ENCODE measurements around the gene CFL1. TPM values are rescaled to one million over a fixed set of nuclear protein-coding genes. Genes with fewer than 3 reads are reported as not detected.

Gene CFL1
- total and polyA plus RNA-seq, 10 of the 15 experiments (the other 5 are each of a cell fraction or from before 2014, with no cell fraction given), result 164 to 2,994 (median 1,500) TPM

GRCh38 chr11:65869643-65870306 is 11.8 kb upstream of the CFL1 start (continued):
- TF ChIP-seq ZBTB33 (IDR thresholded peaks at IDR 0.05) (no peak), E4F1 (IDR thresholded peaks at IDR 0.05; ENCODE audit: borderline replicate concordance, partially characterized antibody) (no peak), POLR2A (IDR thresholded peaks at IDR 0.05; ENCODE audit: low read depth, low read length) (peak; percentile 54)

GRCh38 chr11:65868907-65869306 is 10.9 kb upstream of the CFL1 start:
- Histone ChIP-seq H3K4me2 (ENCODE audit: control insufficient read depth, insufficient read depth) (no peak overlapping the region), H3K9ac (ENCODE audit: control insufficient read depth, insufficient read depth, low read length) (no peak overlapping the region), H4K20me1 (ENCODE audit: control insufficient read depth, insufficient read depth) (no peaks in the 10 kb centered on the region), H3K79me2 (ENCODE audit: control insufficient read depth, insufficient read depth, low read length) (no peaks in the 10 kb centered on the region), H3K36me3 (ENCODE audit: control insufficient read depth in 2 of 2, insufficient read depth in 2 of 2, low read length in 1 of 2) (peaks cover 13 to 26% of the 10 kb centered on the region in 2 experiments), H3K4me1 (ENCODE audit: control insufficient read depth, insufficient read depth, low read length) (peaks cover 9% of the 10 kb centered on the region), H3K4me3 (no peak overlapping the region), H2AFZ (ENCODE audit: control insufficient read depth, low read depth, low read length) (no peak overlapping the region), H3K27me3 (replicated peaks in 1 of 2; ENCODE audit: control insufficient read depth in 2 of 2, insufficient read depth in 2 of 2, low read length in 1 of 2) (no peaks in the 10 kb centered on the region), H3K9me3 (replicated peaks; ENCODE audit: control insufficient read depth, insufficient read depth, low read length) (no peaks in the 10 kb centered on the region), H3K27ac (ENCODE audit: control insufficient read depth, insufficient read depth) (no peak overlapping the region)
- no peak for DNase-seq (ENCODE audit: low read depth, low spot score)
- POLR2A ChIA-PET, result interaction anchor here (1.2 to 4.5 kb wide), 3 partner anchors 8 to 22 kb away, joined by 3 to 44 read pairs (median 4); partner anchors contain the start of genes CCDC85B, CFL1 and MUS81
- ATAC-seq, result no peak
- SMC1A ChIA-PET (ENCODE audit: uncharacterized antibody, unreplicated experiment), result interaction anchor here (0.6 to 2.3 kb wide), 2 partner anchors 9 to 19 kb away, joined by 3 to 7 read pairs; partner anchors contain the start of genes FIBP and MUS81
- no peak for FAIRE-seq
- 83% methylated on average over 3 of the region's 3 CpGs for WGBS (ENCODE audit: insufficient coverage, insufficient replicate concordance, low lambda C conversion rate, missing lambda C conversion rate)
- in situ Hi-C loops (cut with MboI), result loop anchor here (25.0 kb wide), 1 partner anchor 1632 kb away; the partner anchor contains the start of genes DNAJC4, FKBP2, NUDT22 and PPP1R14B
- BruUV-seq (replicated peaks), result no TSS peak
- TF ChIP-seq BMI1 (IDR thresholded peaks at IDR 0.05; ENCODE audit: borderline replicate concordance) (no peak), ZBTB40 (IDR thresholded peaks at IDR 0.05; ENCODE audit: borderline replicate concordance) (no peak), POLR2AphosphoS5 (IDR thresholded peaks at IDR 0.05; ENCODE audit: low read length) (0 out of 2 replicates have a peak, but pooled peaks have one; percentile 15), ATF2 (IDR thresholded peaks at IDR 0.05; ENCODE audit: low read length) (peak; percentile 21; the same call in 1 of the 2 replicates), POLR2AphosphoS2 (IDR thresholded peaks at IDR 0.05; ENCODE audit: low read depth, low read length) (peak; percentile 32; the same call in 1 of the 2 replicates), ZBED1 (IDR thresholded peaks at IDR 0.05; ENCODE audit: borderline replicate concordance) (peak; percentile 34; the same call in 1 of the 2 replicates)
- CTCF ChIA-PET, result interaction anchor here (1.2 to 4.5 kb wide), 3 partner anchors 9 to 119 kb away, joined by 3 to 41 read pairs (median 6); partner anchors contain the start of genes CFL1 and MUS81
- RAD21 ChIA-PET (ENCODE audit: unreplicated experiment), result no interaction called here
- intact Hi-C loops (cut with micrococcal nuclease; ENCODE audit: unreplicated experiment), result no loop called here

Measured in GM12878 (cell line).